ENCODE results near the gene INKA2. TPM values are rescaled to one million over a fixed set of nuclear protein-coding genes. Genes with fewer than 3 reads are reported as not detected.

Gene INKA2
- total and polyA plus RNA-seq, 2 of the 4 experiments (the other 2 are of a cell fraction) = 2.2 to 2.6 TPM

DNA sequence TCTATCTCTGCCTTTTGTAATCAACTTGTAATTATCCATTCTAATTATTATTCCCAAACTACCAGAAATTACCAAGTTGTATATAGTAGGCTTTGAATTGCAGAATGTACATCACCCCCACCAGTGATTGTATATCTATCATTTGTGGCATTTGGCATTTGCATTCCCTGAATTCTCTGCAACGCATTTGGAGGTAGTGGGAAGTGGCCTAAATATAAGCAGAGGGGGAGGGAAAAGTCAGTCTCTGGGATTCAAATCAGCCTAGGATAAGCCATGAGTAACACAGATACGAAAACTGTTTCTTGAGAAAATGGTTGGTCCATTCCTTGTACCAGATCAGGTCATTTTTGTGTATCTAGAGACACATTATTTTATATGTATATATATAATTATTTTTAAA, 37.2 kb upstream of the INKA2 start:
- BruUV-seq (replicated peaks) = no TSS peak
- peaks cover 7% of the 10 kb centered on the region for H3K9me1 ChIP-seq (ENCODE audit: insufficient read depth, low read length)
- H3K79me1 ChIP-seq (ENCODE audit: low read depth in 1 of 2, low read length in 2 of 2) = no peaks in the 10 kb centered on the region; a peak in 1 of 4 replicates
- H3K18ac ChIP-seq (ENCODE audit: low read depth, low read length) = no peak overlapping the region
- ATAC-seq (ENCODE audit: low read depth) (peak; percentile 71), DNase-seq (peak; percentile 42)
- POLR2A ChIA-PET (ENCODE audit: unreplicated experiment) = no interaction called here
- H3K27ac ChIP-seq (ENCODE audit: insufficient read depth, low read length) = peak overlapping the region; percentile 54; the same call in 1 of the 2 replicates
- H4K8ac ChIP-seq (ENCODE audit: low read depth in 2 of 2, low read length in 2 of 2) = peak overlapping the region; percentile 19 to 74; a peak in 2 of 4 replicates
- peak overlapping the region; percentile 41; the same call in 1 of the 2 replicates for H3K56ac ChIP-seq (ENCODE audit: extremely low read depth, insufficient read depth, low read length)
- CTCF ChIA-PET = interaction anchor here (0.5 kb wide), 1 partner anchor 213 kb away, joined by 3 read pairs; no protein-coding TSS in a partner anchor
- no CpG with 5 or more reads among the region's 2 CpGs for WGBS, 2 experiments (ENCODE audit: extremely low coverage in 2 of 2, insufficient read length in 1 of 2)
- intact Hi-C loops (cut with micrococcal nuclease) = loop anchor here (5.0 kb wide), 4 partner anchors 101 to 586 kb away; no protein-coding TSS in a partner anchor
- no peak overlapping the region for H2BK5ac ChIP-seq (ENCODE audit: low read depth, low read length, poor library complexity, severe bottlenecking)
- H3K36me3 ChIP-seq (ENCODE audit: control insufficient read depth, insufficient read depth, low read length) = no peaks in the 10 kb centered on the region
- H3K23ac ChIP-seq (ENCODE audit: low read depth, low read length) = peak overlapping the region; percentile 76; the same call in 1 of the 2 replicates
- no peak overlapping the region for H4K5ac ChIP-seq (ENCODE audit: low read depth, low read length)
- H3K9ac ChIP-seq (ENCODE audit: low read depth, low read length) = no peak overlapping the region
- H3K27me3 ChIP-seq (ENCODE audit: control insufficient read depth, insufficient read depth, low read length) = no peaks in the 10 kb centered on the region; the same call in 1 of the 2 replicates
- TF ChIP-seq, protein P1, sequence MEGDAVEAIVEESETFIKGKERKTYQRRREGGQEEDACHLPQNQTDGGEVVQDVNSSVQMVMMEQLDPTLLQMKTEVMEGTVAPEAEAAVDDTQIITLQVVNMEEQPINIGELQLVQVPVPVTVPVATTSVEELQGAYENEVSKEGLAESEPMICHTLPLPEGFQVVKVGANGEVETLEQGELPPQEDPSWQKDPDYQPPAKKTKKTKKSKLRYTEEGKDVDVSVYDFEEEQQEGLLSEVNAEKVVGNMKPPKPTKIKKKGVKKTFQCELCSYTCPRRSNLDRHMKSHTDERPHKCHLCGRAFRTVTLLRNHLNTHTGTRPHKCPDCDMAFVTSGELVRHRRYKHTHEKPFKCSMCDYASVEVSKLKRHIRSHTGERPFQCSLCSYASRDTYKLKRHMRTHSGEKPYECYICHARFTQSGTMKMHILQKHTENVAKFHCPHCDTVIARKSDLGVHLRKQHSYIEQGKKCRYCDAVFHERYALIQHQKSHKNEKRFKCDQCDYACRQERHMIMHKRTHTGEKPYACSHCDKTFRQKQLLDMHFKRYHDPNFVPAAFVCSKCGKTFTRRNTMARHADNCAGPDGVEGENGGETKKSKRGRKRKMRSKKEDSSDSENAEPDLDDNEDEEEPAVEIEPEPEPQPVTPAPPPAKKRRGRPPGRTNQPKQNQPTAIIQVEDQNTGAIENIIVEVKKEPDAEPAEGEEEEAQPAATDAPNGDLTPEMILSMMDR (conservative IDR thresholded peaks at IDR 0.05; ENCODE audit: low read depth, low read length) = no peak
- TF ChIP-seq, protein P2, sequence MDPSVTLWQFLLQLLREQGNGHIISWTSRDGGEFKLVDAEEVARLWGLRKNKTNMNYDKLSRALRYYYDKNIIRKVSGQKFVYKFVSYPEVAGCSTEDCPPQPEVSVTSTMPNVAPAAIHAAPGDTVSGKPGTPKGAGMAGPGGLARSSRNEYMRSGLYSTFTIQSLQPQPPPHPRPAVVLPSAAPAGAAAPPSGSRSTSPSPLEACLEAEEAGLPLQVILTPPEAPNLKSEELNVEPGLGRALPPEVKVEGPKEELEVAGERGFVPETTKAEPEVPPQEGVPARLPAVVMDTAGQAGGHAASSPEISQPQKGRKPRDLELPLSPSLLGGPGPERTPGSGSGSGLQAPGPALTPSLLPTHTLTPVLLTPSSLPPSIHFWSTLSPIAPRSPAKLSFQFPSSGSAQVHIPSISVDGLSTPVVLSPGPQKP (IDR thresholded peaks at IDR 0.05; ENCODE audit: borderline replicate concordance, low read depth, low read length) = no peak
- TF ChIP-seq RAD21 (IDR thresholded peaks at IDR 0.05; ENCODE audit: low read length) (no peak), MAFK (IDR thresholded peaks at IDR 0.05; ENCODE audit: low read depth, low read length) (no peak), MXI1 (IDR thresholded peaks at IDR 0.05; ENCODE audit: borderline replicate concordance, low read depth, low read length) (no peak), CEBPB (IDR thresholded peaks at IDR 0.05; ENCODE audit: low read depth, low read length) (no peak), CHD1 (IDR thresholded peaks at IDR 0.05; ENCODE audit: low read depth, low read length) (no peak), POLR2A (IDR thresholded peaks at IDR 0.05; ENCODE audit: low read depth, low read length) (no peak), RCOR1 (IDR thresholded peaks at IDR 0.05; ENCODE audit: insufficient replicate concordance, low read length) (no peak), BHLHE40 (IDR thresholded peaks at IDR 0.05; ENCODE audit: low read depth, low read length) (no peak), MAZ (IDR thresholded peaks at IDR 0.05; ENCODE audit: borderline replicate concordance, low read depth, low read length) (no peak), RFX5 (IDR thresholded peaks at IDR 0.05; ENCODE audit: low read depth, low read length) (no peak), SMC3 (IDR thresholded peaks at IDR 0.05; ENCODE audit: low read depth, low read length) (no peak)
- H2BK20ac ChIP-seq (ENCODE audit: low read depth, low read length) = peak overlapping the region; percentile 84
- peak overlapping the region; percentile 77 for H3K4ac ChIP-seq (ENCODE audit: low read depth, low read length)
- in situ Hi-C loops (cut with MboI; ENCODE audit: low sequenced_read_pairs) = no loop called here
- no peaks in the 10 kb centered on the region for H3K9me3 ChIP-seq (ENCODE audit: control insufficient read depth, insufficient read depth, low read length)
- no peaks in the 10 kb centered on the region for H4K20me1 ChIP-seq (ENCODE audit: insufficient read depth, low read length)
- dilution Hi-C loops (cut with HindIII; ENCODE audit: low sequenced_read_pairs, unreplicated experiment) = no loop called here
- no peak overlapping the region for H3K4me2 ChIP-seq (ENCODE audit: low read depth, low read length)
- peak overlapping the region; percentile 82 for H2BK120ac ChIP-seq (ENCODE audit: low read depth, low read length)
- peak overlapping the region; percentile 72 for H3K14ac ChIP-seq (replicated peaks; ENCODE audit: low read depth, low read length)
- H4K91ac ChIP-seq (ENCODE audit: insufficient read depth, low read depth, low read length) = peak overlapping the region; percentile 90
- H2AK5ac ChIP-seq (ENCODE audit: low read depth, low read length) = no peak overlapping the region
- no peak overlapping the region for H2AK9ac ChIP-seq (replicated peaks; ENCODE audit: low read depth, low read length, poor library complexity)
- H2AFZ ChIP-seq (replicated peaks; ENCODE audit: low read length, poor library complexity) = no peak overlapping the region
- no peak overlapping the region for H3K4me3 ChIP-seq (ENCODE audit: insufficient read depth, low read depth, low read length)
- peaks cover 23% of the 10 kb centered on the region for H3K4me1 ChIP-seq (ENCODE audit: control insufficient read depth, insufficient read depth, low read length)
- peak overlapping the region; percentile 66; the same call in 1 of the 3 replicates for H2BK15ac ChIP-seq (ENCODE audit: low read depth, low read length)
